ENCODE measurements around the gene SCUBE1.

The SCUBE1 gene

DNA sequence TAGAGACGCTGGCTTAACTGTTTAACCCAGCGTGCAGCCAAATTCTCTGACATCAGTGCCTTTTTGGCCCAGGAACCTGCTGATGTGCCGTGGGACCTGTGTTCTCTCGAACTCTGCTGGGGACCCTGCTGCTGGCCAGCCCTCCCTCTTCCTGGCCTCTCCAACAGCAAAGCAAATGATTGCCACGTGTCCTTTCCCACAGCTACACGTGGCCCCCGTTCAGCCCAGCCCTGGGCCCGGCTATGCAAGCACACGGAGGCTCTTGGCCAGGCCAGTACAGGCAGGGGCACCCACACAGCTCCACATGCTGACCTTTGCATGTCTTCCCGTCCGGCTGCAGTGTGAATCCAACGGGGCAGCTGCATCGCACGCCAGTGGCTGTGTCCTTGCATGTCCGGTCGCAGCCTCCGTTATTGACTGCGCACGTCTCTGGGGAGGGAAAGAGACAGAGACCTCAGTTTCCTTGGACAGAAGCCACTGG, 104.6 kb downstream of the SCUBE1 start:
- peaks cover 16% of the 10 kb centered on the region for H3K27me3 Mint-ChIP-seq
- ATAC-seq (ENCODE audit: low read depth): no peak
- H3K9me3 Mint-ChIP-seq: no peaks in the 10 kb centered on the region
- no peak overlapping the region for H3K4me3 Mint-ChIP-seq
- DNase-seq (ENCODE audit: low spot score in 2 of 2): no peak
- no peak overlapping the region for H3K27ac Mint-ChIP-seq
- no peaks in the 10 kb centered on the region for H3K4me1 Mint-ChIP-seq
- H3K36me3 Mint-ChIP-seq: no peaks in the 10 kb centered on the region

DNA sequence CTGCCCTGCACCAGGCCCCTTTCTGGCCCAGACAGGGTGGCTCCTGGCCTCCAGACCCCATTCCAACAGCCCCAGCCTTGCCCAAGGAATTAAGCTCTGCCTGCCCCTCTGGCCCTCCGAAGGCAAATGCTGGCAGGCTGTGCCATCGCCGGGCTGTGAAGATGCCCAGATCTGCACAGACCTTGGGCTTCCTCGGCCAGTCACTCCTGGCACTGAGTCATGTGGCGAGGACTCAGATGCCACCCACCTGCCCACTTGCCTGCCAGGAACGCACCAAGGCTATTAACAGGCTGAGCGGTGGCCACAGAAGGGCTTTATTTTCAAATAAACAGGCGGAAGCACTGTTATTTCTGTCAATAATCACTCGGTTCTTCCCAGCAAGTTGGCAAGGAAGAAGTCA, 105.9 kb downstream of the SCUBE1 start:
- H3K27ac Mint-ChIP-seq: no peak overlapping the region

DNA sequence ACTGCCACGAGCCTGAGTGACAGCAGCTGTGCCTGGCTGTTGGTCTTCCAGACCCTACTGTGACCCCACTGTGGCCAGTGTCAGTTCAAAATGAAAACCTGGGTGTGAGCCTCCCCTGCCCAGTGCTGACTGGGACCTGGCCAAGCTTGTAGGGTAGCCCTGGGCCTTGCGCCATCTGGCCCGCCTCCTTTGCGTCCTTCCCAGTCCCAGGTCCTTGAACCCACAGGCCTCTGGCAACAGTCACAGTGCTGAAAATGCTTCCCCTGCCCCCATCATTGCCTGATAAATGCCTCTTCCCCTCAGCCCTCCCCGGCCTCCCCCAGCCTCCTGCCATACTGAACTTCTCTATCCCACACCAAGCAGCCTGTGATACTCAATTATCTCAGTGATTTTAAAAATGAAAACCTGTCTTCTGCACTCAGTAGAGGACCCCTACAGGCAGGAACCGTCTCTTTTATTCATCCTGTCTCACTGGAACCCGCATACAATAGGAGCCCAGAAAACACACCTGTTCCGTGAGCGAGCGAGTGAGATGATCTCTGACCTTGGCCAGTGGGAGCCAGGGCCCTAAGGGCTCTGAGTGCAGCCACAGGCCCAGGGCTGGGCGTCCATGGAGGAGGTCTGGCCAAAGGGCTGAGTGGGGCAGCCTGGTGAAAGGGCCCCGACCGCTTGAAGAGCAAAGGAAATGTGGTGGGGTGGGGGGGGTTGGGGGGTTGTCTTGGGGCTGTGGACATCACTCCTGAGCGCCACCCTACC, 106.6 kb downstream of the SCUBE1 start:
- Mint-ChIP-seq H3K36me3 (no peaks in the 10 kb centered on the region), H3K27me3 (peaks cover 18% of the 10 kb centered on the region), H3K4me3 (no peak overlapping the region), H3K9me3 (no peaks in the 10 kb centered on the region), H3K4me1 (no peaks in the 10 kb centered on the region), H3K27ac (no peak overlapping the region)
- no peak for ATAC-seq (ENCODE audit: low read depth)
- DNase-seq (ENCODE audit: low spot score in 2 of 2): no peak

More for the DNA sequence above, 105.9 kb downstream of the SCUBE1 start:
- H3K4me3 Mint-ChIP-seq: no peak overlapping the region
- H3K4me1 Mint-ChIP-seq: no peaks in the 10 kb centered on the region
- H3K36me3 Mint-ChIP-seq: no peaks in the 10 kb centered on the region
- ATAC-seq (ENCODE audit: low read depth) (no peak), DNase-seq (ENCODE audit: low spot score in 2 of 2) (no peak)
- H3K27me3 Mint-ChIP-seq: peaks cover 19% of the 10 kb centered on the region
- H3K9me3 Mint-ChIP-seq: no peaks in the 10 kb centered on the region

DNA sequence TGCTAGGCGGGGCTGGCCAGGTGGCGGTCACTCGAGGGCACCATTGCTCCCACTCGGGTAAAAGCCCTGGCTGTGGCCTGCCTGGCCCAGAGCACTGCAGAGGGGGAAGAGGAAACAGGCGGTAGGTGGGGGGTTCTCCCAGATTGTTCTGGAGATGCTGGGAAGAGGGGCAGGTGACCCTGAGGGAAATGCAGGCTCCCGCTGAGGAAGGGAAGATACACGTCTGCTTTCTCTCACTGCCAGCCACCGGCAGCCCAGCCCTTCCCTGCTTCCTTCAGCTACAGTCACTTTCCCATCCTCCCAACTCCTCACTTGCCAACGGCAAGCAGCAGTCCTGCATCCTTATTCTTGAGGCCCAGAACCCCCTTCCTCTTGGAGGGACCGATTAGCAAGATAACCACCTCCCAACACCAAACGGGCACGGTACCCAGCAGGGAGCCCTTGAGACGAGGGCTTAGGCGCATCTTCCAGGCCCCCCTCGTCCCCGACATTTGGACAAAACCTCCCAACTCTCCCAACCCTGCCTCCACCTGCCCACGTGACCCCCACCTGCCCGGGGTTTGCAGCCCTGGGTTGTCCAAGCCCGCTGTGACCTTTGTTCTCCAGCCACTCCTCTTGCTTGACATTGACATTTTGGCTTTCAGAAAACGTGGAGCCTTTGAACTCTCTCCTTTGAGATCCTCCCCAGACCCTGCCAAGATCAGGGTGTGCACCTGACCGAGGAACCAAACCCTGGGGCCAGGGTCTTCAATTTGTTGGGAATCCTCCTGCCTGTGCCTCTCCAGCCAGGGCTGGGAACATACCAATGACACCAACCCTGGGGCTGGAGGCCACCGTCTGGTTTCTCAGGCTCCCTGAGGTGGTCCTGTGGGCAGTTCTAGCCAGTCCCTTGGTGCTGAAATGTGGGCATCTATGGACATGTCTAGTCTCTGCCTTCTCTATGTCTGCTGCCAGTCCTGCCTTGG, 107.4 kb downstream of the SCUBE1 start:
- H3K36me3 Mint-ChIP-seq: no peaks in the 10 kb centered on the region
- ATAC-seq (ENCODE audit: low read depth): no peak
- peaks cover 22% of the 10 kb centered on the region for H3K27me3 Mint-ChIP-seq

DNA sequence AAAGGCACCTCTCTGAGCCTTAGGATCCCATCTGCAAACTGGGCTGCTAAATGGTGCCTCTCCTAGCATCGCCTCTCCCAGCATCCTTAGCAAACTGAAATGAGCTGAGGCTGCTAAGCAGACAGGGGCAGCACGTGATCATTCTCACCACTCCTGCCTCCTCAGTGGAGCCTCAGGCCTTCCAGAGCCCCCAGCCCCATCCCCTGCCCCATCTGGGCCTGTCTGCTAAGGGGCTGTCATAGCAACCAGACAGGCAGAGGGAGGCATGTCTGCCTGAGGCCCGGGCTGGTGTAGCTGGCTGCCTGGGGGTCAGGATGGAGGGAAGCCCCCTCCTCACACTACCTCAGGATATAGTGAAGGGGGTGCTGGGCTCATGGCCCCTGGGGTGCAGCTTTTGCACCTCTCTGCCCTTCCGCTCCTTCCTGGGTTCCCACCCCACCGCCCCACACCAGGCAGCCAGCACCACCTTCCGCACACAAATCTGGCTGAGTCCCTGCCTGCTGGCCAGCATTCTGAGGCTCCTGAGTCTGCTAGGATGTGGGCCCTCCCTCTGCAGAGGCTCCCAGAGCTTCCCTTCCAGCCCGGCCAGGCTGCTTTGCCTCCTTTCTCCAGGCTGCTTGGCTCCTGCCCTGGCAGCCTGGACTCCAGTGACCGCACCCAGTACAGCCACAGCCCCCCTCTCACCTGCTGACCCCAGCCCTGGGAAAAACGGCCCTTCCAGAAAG, 108.7 kb downstream of the SCUBE1 start:
- Mint-ChIP-seq H3K27ac (no peak overlapping the region), H3K4me1 (peaks cover 5% of the 10 kb centered on the region), H3K27me3 (peaks cover 22% of the 10 kb centered on the region), H3K4me3 (no peak overlapping the region), H3K9me3 (no peaks in the 10 kb centered on the region), H3K36me3 (no peaks in the 10 kb centered on the region)
- DNase-seq (ENCODE audit: low spot score in 2 of 2): no peak
- ATAC-seq (ENCODE audit: low read depth): no peak

More for the DNA sequence above, 107.4 kb downstream of the SCUBE1 start:
- no peak overlapping the region for H3K27ac Mint-ChIP-seq
- no peak for DNase-seq (ENCODE audit: low spot score in 2 of 2)
- no peaks in the 10 kb centered on the region for H3K9me3 Mint-ChIP-seq
- peaks cover 5% of the 10 kb centered on the region for H3K4me1 Mint-ChIP-seq
- H3K4me3 Mint-ChIP-seq: no peak overlapping the region

DNA sequence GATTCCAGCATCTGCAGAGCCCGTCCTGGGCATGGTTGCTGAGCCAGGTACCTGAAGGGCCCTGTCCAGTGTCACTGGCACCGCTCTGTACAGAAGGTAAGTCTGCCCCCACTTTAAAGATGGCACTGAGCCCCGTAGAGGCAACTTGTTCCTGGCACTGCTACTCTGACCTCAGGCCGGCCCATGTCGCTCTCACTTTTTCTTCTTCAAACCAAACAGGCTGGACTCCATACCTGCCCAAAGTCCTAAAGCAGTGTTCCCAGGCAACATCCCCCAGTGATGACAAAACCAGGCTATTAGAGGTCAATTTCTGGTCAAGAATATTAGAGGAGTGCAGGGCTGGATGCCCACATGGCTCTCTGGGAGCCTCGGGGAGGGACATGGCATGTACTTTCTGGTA, 109.6 kb downstream of the SCUBE1 start:
- no peak overlapping the region for H3K27ac Mint-ChIP-seq

DNA sequence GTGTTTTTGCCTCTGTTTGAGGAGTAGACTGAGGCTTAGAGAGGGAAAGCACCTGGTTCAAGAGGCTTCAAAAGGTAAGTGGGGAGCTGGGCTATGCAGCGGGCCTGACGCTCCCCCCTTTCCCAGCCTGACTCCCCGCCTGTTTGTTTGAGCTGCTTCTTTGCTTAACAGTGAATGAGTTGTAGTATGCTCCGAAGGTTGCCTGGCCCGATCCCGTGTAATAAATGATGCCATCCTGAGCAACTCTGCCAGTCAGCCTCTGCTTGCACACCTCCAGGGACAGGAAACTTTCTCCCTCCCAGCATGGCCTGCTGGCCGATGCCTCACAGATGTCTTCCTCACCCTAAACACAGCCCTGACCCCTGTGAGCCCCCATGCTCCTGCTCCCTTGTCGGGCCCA, 110.7 kb downstream of the SCUBE1 start:
- no peak overlapping the region for H3K4me3 Mint-ChIP-seq
- peaks cover 24% of the 10 kb centered on the region for H3K27me3 Mint-ChIP-seq
- no peak overlapping the region for H3K27ac Mint-ChIP-seq
- H3K9me3 Mint-ChIP-seq: no peaks in the 10 kb centered on the region
- H3K36me3 Mint-ChIP-seq: no peaks in the 10 kb centered on the region
- peaks cover 8% of the 10 kb centered on the region for H3K4me1 Mint-ChIP-seq
- DNase-seq (ENCODE audit: low spot score in 2 of 2) (no peak), ATAC-seq (ENCODE audit: low read depth) (no peak)

More for the DNA sequence above, 109.6 kb downstream of the SCUBE1 start:
- ATAC-seq (ENCODE audit: low read depth) (no peak), DNase-seq (ENCODE audit: low spot score in 2 of 2) (no peak)
- H3K27me3 Mint-ChIP-seq: peaks cover 24% of the 10 kb centered on the region
- no peak overlapping the region for H3K4me3 Mint-ChIP-seq
- peaks cover 7% of the 10 kb centered on the region for H3K4me1 Mint-ChIP-seq
- H3K36me3 Mint-ChIP-seq: no peaks in the 10 kb centered on the region
- H3K9me3 Mint-ChIP-seq: no peaks in the 10 kb centered on the region

DNA sequence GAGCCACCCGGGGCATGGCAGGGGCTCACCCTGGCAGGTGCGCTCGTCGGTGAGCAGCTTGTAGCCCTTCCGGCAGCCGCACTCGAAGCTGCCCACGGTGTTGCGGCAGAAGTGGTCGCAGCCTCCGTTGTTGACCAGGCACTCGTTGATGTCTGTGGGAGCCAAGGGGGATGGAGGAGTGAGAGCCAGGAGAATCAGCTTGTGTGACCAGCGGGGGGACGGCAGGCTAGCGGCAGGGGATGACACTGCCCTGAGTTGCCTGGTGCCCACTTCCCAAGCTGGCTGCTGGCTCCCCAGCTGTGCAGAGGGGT, 111.5 kb downstream of the SCUBE1 start:
- no peak for DNase-seq (ENCODE audit: low spot score in 2 of 2)
- Mint-ChIP-seq H3K9me3 (no peaks in the 10 kb centered on the region), H3K36me3 (no peaks in the 10 kb centered on the region), H3K27me3 (peaks cover 25% of the 10 kb centered on the region), H3K27ac (no peak overlapping the region), H3K4me1 (peaks cover 8% of the 10 kb centered on the region), H3K4me3 (no peak overlapping the region)
- ATAC-seq (ENCODE audit: low read depth): no peak

DNA sequence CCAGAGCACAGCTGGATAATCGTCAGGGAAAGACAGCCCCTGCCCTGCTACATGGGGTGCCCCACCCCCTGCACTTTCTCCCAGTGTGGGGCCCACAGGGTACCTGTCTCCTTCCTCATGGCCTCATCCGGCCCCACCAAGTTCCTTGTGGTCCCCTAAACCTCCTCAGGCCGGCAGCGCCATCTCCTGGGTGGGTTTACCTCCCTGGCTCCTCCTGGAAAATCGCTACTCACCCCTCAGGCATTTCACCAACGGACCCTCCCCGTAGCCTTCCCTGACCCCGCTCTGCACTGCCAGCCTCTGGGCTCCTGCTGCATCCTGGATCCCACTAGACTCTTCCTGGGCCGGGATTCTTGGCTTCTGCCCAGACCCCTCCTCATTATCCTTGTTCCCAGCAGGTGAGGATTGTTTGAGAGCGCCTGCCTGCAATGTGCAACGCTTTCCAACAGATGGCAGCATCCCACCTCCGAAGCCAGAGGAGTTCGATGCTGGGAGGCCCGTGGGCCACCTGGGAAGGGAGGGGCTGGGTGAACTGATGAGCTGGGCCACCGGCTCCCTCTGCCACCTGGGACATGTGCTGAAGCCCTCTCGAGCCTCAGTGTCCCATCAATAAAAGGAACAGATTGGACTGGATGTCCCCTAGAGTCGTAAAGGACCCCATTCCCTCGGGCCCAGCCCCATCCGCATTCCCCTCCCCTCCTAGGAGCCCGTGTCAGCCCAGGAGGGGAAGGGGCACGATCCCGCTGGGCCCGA, 112.0 kb downstream of the SCUBE1 start:
- peak; percentile 64 for ATAC-seq (ENCODE audit: low read depth)
- Mint-ChIP-seq H3K27me3 (peaks cover 24% of the 10 kb centered on the region), H3K4me3 (no peak overlapping the region), H3K36me3 (no peaks in the 10 kb centered on the region), H3K27ac (no peak overlapping the region), H3K4me1 (peaks cover 8% of the 10 kb centered on the region), H3K9me3 (no peaks in the 10 kb centered on the region)
- peak; percentile 50 to 64 for DNase-seq (ENCODE audit: low spot score in 2 of 2)

DNA sequence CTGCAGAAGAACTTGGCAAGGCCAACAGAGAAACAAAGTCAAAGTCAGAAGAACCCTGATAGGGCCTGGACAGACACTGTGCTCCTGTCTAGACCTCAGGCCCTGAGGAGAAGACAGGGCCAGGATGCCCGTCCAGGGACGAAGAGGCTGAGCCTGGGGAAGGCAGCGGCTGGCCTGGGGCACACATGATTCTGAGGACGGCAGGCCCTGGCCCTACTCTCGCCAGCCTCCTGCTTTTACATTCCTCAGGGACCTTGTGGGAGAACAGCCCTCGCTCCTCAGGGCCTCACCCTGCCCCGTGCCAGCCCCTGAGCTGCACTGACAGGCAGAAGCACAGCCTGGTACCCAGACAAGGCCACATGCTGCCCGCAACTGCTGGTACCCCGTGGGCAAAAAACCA, 112.6 kb downstream of the SCUBE1 start:
- Mint-ChIP-seq H3K27ac (no peak overlapping the region), H3K36me3 (no peaks in the 10 kb centered on the region), H3K4me3 (no peak overlapping the region), H3K4me1 (peaks cover 8% of the 10 kb centered on the region), H3K9me3 (no peaks in the 10 kb centered on the region), H3K27me3 (peaks cover 27% of the 10 kb centered on the region)
- DNase-seq (ENCODE audit: low spot score in 2 of 2) (no peak), ATAC-seq (ENCODE audit: low read depth) (no peak)

DNA sequence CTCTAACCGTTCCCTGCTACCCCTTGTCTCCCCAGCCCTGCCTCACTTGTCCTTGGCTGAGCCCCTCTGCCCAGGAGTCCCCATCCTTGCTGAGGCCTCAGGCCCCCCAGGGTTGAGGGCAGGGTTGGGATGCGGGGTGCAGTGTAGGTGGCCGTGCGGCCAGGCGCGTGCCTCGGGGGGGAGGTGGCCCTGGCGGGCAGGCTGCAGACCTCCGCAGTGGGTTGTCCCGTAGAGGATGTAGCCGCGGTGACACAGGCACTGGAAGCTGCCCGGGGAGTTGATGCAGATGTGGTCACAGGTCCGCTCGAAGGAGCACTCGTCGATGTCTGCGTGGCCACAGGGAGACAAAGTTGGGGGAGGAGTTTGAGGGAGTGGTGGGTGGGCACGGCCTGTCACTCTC, 114.3 kb downstream of the SCUBE1 start:
- peaks cover 26% of the 10 kb centered on the region for H3K27me3 Mint-ChIP-seq
- ATAC-seq (ENCODE audit: low read depth) (no peak), DNase-seq (ENCODE audit: low spot score in 2 of 2) (no peak)
- H3K4me1 Mint-ChIP-seq: peaks cover 8% of the 10 kb centered on the region
- H3K27ac Mint-ChIP-seq: no peak overlapping the region
- H3K4me3 Mint-ChIP-seq: no peak overlapping the region
- H3K36me3 Mint-ChIP-seq: no peaks in the 10 kb centered on the region
- H3K9me3 Mint-ChIP-seq: no peaks in the 10 kb centered on the region

DNA sequence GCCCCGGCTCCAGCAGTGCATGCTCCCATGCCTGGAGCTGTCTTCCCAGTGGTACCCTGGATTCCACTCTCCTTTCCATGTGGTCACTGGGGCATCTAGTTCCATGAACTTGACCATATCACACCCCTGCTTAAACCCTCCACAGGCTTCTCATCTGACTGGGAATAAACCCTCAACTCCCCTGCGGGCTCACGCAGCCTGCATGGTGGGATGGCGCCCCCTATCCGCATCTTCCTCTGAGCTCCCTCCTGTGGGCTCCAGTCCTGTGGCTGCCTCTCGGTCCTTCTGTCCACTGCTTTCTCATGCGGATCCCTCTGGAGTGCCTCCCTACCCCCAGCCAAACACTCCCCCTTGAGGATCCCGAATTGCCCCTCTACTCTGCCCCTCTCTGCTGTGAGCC, 114.8 kb downstream of the SCUBE1 start:
- DNase-seq (ENCODE audit: low spot score in 2 of 2) (no peak), ATAC-seq (ENCODE audit: low read depth) (no peak)
- Mint-ChIP-seq H3K27me3 (peaks cover 26% of the 10 kb centered on the region), H3K4me1 (peaks cover 8% of the 10 kb centered on the region), H3K9me3 (no peaks in the 10 kb centered on the region), H3K36me3 (no peaks in the 10 kb centered on the region), H3K4me3 (no peak overlapping the region), H3K27ac (no peak overlapping the region)

DNA sequence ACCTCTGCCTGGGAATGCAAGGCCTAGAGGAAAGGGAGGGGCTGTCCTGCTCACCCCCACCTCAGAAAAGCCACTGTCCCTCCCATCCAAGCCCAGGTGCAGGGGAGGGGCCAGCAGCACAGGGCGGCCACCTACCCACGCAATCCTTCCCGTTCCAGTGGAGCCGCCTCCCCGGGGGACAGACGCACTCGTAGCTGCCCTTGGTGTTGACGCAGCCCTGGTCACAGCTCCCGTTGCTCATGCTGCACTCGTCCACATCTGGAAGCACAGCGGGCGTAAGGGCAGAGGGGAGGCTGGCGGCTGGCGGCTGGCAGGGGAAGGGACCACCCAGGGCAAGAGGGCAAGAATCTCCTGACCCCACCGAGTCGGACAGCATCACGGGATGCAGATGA, 115.9 kb downstream of the SCUBE1 start:
- DNase-seq (ENCODE audit: low spot score in 2 of 2): no peak
- no peak for ATAC-seq (ENCODE audit: low read depth)
- peaks cover 23% of the 10 kb centered on the region for H3K27me3 Mint-ChIP-seq
- no peak overlapping the region for H3K4me3 Mint-ChIP-seq
- H3K36me3 Mint-ChIP-seq: no peaks in the 10 kb centered on the region
- peaks cover 8% of the 10 kb centered on the region for H3K4me1 Mint-ChIP-seq
- no peak overlapping the region for H3K27ac Mint-ChIP-seq
- H3K9me3 Mint-ChIP-seq: no peaks in the 10 kb centered on the region

Data from memory B cell (primary cell).